HepG2 (cell line): ENCODE results near the gene GNL3. TPM values are rescaled to one million over a fixed set of nuclear protein-coding genes. Genes with fewer than 3 reads are reported as not detected.

ENCODE experiments used
- AFF4 ChIP-seq: sonication (generic); formaldehyde crosslinking; IDR thresholded peaks from 2 replicates; pipeline ENCODE4 v1.4.0; 2020; ENCODE audit warnings: missing genetic modification reagents
- ATRX ChIP-seq: sonication (generic); formaldehyde crosslinking; IDR thresholded peaks from 2 replicates; pipeline ENCODE4 v1.4.0; 2020; ENCODE audit warnings: missing genetic modification reagents, borderline replicate concordance
- FOSL1 ChIP-seq: sonication (generic); formaldehyde crosslinking; IDR thresholded peaks from 2 replicates; pipeline ENCODE4 v1.9.0; 2021; ENCODE audit warnings: missing genetic modification reagents, borderline replicate concordance
- FOSL2 ChIP-seq: sonication (generic); formaldehyde crosslinking; IDR thresholded peaks from 2 replicates; pipeline ENCODE4 v1.4.0; 2020; ENCODE audit warnings: missing genetic modification reagents
- FOXK1 ChIP-seq: sonication (generic); formaldehyde crosslinking; IDR thresholded peaks from 2 replicates; pipeline ENCODE4 v1.4.0; 2020; ENCODE audit warnings: low read depth, missing genetic modification reagents, borderline replicate concordance
- HNF4A ChIP-seq: sonication (generic); formaldehyde crosslinking; IDR thresholded peaks from 2 replicates; pipeline ENCODE4 v1.4.0; 2020; ENCODE audit warnings: missing genetic modification reagents
- KAT7 ChIP-seq: IDR thresholded peaks from 2 replicates; pipeline ENCODE4 v1.6.1; 2018; ENCODE audit warnings: borderline replicate concordance, missing compliant biosample characterization
- KDM1A ChIP-seq: IDR thresholded peaks from 2 replicates; pipeline ENCODE4 v1.6.1; 2016; ENCODE audit warnings: missing compliant biosample characterization
- KLF16 ChIP-seq, 2 experiments: sonication (generic) in 1 of 2; formaldehyde crosslinking in 1 of 2; IDR thresholded peaks; 2 replicates each; pipeline versions ENCODE4 v1.6.1 to v1.8.0; 2016 to 2023; ENCODE audit warnings: missing genetic modification reagents in 2 of 2, missing compliant biosample characterization in 1 of 2
- MAFF ChIP-seq: IDR thresholded peaks from 2 replicates; pipeline ENCODE4 v1.6.1; 2011; ENCODE audit warnings: low read depth, low read length, improper control_type of control experiment
- MLXIP ChIP-seq: sonication (generic); formaldehyde crosslinking; IDR thresholded peaks from 2 replicates; pipeline ENCODE4 v1.9.0; 2021; ENCODE audit warnings: missing genetic modification reagents, borderline replicate concordance
- NPAS2 ChIP-seq: sonication (generic); formaldehyde crosslinking; IDR thresholded peaks from 2 replicates; pipeline ENCODE4 v1.8.0; 2022; ENCODE audit warnings: mild to moderate bottlenecking, missing genetic modification reagents, borderline replicate concordance
- RCOR2 ChIP-seq: IDR thresholded peaks from 2 replicates; pipeline ENCODE4 v1.6.1; 2016; ENCODE audit warnings: missing biosample characterization, missing genetic modification reagents
- SMYD3 ChIP-seq: sonication (generic); formaldehyde crosslinking; IDR thresholded peaks from 2 replicates; pipeline ENCODE4 v1.8.1; 2023; ENCODE audit warnings: mild to moderate bottlenecking, missing genetic modification reagents
- TBL1XR1 ChIP-seq: fragments of 150-350 bp; IDR thresholded peaks from 2 replicates; pipeline ENCODE4 v1.6.1; 2014; ENCODE audit warnings: borderline replicate concordance, low read length; ENCODE audit not compliant: partially characterized antibody
- ZC3H13 ChIP-seq: sonication (generic); formaldehyde crosslinking; IDR thresholded peaks from 2 replicates; pipeline ENCODE4 v1.8.1; 2023; ENCODE audit warnings: mild to moderate bottlenecking, missing genetic modification reagents, moderate library complexity
- ZGPAT ChIP-seq: IDR thresholded peaks from 2 replicates; pipeline ENCODE4 v1.6.1; 2016; ENCODE audit warnings: mild to moderate bottlenecking
- ZNF253 ChIP-seq: sonication (generic); formaldehyde crosslinking; IDR thresholded peaks from 2 replicates; pipeline ENCODE4 v1.8.0; 2022; ENCODE audit warnings: mild to moderate bottlenecking, missing genetic modification reagents, borderline replicate concordance
- ZNF558 ChIP-seq: sonication (generic); formaldehyde crosslinking; IDR thresholded peaks from 2 replicates; pipeline ENCODE4 v1.9.0; 2022; ENCODE audit warnings: mild to moderate bottlenecking, missing genetic modification reagents, borderline replicate concordance
- ZNF629 ChIP-seq: sonication (generic); formaldehyde crosslinking; conservative IDR thresholded peaks from 2 replicates; pipeline ENCODE4 v1.5.0; 2020; ENCODE audit warnings: missing genetic modification reagents
- ZNF800 ChIP-seq: sonication (generic); formaldehyde crosslinking; IDR thresholded peaks from 2 replicates; pipeline ENCODE4 v1.4.0; 2020; ENCODE audit warnings: missing genetic modification reagents
- ZNF850 ChIP-seq: sonication (generic); formaldehyde crosslinking; conservative IDR thresholded peaks from 2 replicates; pipeline ENCODE4 v1.9.0; 2021; ENCODE audit warnings: mild to moderate bottlenecking, missing genetic modification reagents
- polyA plus RNA-seq, 8 experiments: library from polyadenylated mRNA; depleted of rRNA in 3 of 8; stranded (reverse) in 7 of 8; unstranded in 1 of 8; fragments of >200 nt; fragmentation: Illumina TruSeq in 4 of 8; extraction: Trizol in 4 of 8; gene quantifications; 2 replicates each; pipeline versions ENCODE4 v1.2.1 to v1.2.3, GENCODE V29; 2011 to 2016; ENCODE audit warnings: low read depth in 4 of 8, missing spikeins in 1 of 8, mixed read lengths in 1 of 8; ENCODE audit not compliant: insufficient read depth in 1 of 8
- total RNA-seq, 5 experiments: library from RNA; depleted of rRNA; stranded (reverse); fragments of >200 nt; fragmentation: Illumina TruSeq; extraction: Trizol; gene quantifications; 2 replicates each; pipeline ENCODE4 v1.2.3, GENCODE V29; 2016; ENCODE audit warnings: low read depth in 1 of 5

Gene GNL3
- total and polyA plus RNA-seq, 2 of the 13 experiments (the other 11 are each of a cell fraction or from before 2014, with no cell fraction given) = 129 to 257 TPM

GRCh38 chr3:52724511-52724910 is 38.7 kb downstream of the GNL3 start (continued):
- TF ChIP-seq ZNF253 (CRISPR knock-in tag) = no peak
- no peak for TF ChIP-seq ATRX
- TF ChIP-seq SMYD3 (CRISPR knock-in tag) = no peak
- 0 out of 2 replicates have a peak, but pooled peaks have one; percentile 31 for TF ChIP-seq RCOR2
- TF ChIP-seq MLXIP = no peak
- TF ChIP-seq ZNF629 (CRISPR knock-in tag) = 0 out of 2 replicates have a peak, but pooled peaks have one; percentile 25
- no peak for TF ChIP-seq KDM1A (CRISPR knock-in tag)
- TF ChIP-seq AFF4 (CRISPR knock-in tag) = no peak
- TF ChIP-seq HNF4A = peak; percentile 73
- no peak for TF ChIP-seq FOSL1 (CRISPR knock-in tag)
- no peak for TF ChIP-seq MAFF
- TF ChIP-seq TBL1XR1 = no peak
- no peak for TF ChIP-seq NPAS2
- peak; percentile 45; the same call in 1 of the 2 replicates for TF ChIP-seq ZGPAT (CRISPR knock-in tag)
- TF ChIP-seq ZNF558 (CRISPR knock-in tag) = no peak
- TF ChIP-seq ZNF800 (CRISPR knock-in tag) = no peak
- TF ChIP-seq KLF16 (CRISPR knock-in tag; IDR thresholded peaks at IDR 0.05) = no peak
- TF ChIP-seq ZC3H13 = no peak
- peak; percentile 46; the same call in 1 of the 2 replicates for TF ChIP-seq FOXK1 (CRISPR knock-in tag)
- TF ChIP-seq KAT7 (CRISPR knock-in tag) = no peak
- TF ChIP-seq FOSL2 (CRISPR knock-in tag) = no peak
- TF ChIP-seq ZNF850 (CRISPR knock-in tag) = no peak
